AG08395 (cell line): ENCODE results near the gene TIMM22.
"Not testable (repeated sequence)": the region's sequence is repeated elsewhere in the genome, so short reads cannot be mapped to it uniquely, and the experiment has no call there.

Source experiments
- DNase-seq: peaks from one replicate; pipeline ENCODE4 v3.0.0; 2012; ENCODE audit warnings: mixed read lengths, low spot score

Gene TIMM22

DNA sequence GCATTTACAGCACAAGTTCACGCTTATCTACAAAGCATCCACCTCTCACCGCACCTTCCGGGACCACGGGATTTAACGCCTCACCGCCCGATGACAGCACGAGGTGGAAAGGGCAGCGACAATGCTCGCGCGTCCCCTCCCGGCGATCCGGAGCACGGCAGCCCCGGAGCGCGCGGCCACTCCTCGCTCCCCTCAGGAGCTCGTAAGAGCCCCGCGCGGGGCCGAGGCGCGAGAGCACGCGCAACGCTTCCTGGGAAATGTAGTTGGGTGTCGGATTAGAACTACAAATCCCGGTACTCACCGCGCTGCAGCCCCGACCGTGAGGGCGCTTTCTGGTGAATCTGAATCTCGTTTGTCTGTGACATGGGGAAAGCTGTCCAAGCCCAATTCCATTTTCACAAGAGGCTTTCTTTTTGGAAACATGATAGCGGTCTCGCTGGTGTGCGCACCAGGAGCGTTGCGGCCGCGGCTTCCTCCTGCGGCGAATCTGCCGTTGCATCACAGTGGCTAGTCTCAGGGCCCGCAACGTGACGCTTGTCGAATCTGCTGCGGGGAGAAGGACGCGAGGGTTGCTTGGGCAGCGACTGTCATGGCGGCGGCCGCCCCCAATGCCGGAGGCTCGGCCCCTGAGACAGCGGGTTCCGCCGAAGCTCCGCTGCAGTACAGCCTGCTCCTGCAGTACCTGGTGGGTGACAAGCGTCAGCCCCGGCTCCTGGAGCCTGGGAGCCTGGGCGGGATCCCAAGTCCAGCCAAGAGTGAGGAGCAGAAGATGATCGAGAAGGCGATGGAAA is at the start of gene TIMM22:
TIMM22 (plus strand) TSS at position 576 of the 791 bp plus-strand sequence; CDS start at position 590, 14 bp downstream.
- peak; percentile 96 for DNase-seq

DNA sequence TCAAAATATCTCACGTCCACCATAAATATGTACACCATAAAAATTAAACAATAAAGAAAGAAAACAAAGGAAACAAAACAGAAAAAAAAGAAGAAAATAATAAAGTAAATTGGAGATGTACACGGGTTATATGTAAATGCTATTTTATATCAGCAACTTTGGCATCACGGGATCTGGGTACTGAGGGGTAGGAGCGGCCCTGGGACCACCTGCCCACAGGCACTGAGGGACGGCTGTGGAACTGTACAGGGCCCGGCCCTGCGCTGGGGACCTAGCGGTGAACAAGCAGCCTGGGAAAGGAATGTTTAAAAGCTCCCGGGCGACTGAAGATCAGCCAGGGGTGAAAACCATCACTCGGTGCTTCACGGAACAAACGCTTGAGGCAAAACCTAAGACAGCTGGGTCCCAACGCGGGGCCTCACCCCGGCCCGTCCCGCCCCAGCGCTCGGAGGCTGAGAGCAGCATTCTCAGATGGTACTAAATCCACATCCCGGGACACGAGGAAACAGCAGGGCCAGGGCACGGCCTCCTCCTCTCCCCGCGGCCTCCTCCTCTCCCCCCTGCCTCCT is 48.6 kb upstream of the TIMM22 start:
- peak; percentile 40 for DNase-seq

DNA sequence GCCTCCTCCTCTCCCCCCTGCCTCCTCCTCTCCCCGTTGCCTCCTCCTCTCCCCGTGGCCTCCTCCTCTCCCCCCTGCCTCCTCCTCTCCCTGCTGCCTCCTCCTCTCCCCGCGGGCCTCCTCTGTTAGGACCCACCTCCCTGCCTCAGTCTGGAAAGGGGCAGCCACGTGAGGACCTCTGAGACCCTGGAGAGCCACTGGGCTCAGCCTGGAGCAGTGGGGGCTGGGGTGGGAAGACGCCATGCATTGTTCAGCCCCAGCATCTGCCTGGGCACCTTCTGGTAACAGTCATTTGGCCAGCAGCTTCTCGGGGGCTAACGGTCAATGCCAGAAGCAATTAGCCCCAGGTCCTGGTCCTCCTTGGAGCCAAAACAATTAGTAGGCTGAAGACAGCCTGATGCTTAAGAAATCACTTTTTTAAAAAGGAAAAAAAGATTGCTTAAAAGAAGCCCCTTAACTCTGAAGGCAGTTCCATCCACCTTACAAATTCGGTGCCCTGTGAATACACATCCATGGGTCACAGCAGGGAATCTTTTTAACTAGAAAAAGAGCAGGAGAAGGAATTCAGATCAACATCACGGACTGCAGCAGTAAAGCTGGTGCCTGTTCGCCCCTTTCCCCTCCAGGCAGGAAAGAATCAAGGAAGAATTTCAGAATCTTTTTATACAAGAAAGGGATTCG is 47.2 kb upstream of the TIMM22 start:
- no peak for DNase-seq

DNA sequence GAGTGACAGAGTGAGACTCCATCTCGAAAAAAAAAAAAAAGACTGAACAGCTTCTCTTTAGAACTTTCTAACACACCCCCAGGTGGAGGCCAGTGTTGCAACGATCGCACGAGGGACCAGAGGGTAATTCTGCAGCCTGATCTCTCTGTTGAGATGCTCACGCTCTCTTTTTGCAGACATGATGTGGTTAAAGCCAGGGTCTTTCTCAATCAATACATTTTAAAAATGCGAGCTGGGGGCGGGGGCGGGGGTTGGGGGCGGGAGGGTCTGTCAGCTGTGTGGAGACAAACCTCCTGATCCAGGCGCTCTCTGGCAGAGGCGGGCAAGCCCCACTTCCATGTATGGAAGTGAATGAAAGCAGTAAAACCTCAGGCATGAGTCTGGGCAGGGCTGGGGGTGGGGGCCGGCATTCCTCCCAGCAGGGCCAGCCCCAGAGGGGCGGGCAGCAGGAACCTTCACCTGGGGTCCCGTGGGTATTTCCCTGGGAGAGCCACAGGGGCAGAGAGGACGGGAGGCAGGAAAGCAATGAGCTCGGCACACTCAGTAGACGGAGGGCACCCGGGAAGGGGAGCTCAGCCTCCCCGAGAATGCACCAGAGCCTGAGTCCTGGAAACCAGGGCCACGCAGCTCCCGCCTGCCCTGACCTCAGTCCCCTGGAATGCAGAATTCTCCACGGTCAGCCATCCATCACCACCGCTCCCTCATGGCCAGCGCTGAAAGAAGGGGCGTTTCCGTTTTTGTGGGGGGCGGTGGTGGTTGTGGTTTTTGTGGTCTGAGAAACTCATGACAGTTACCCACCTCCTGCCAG is 45.4 kb upstream of the TIMM22 start:
- DNase-seq, result peak; percentile 95

DNA sequence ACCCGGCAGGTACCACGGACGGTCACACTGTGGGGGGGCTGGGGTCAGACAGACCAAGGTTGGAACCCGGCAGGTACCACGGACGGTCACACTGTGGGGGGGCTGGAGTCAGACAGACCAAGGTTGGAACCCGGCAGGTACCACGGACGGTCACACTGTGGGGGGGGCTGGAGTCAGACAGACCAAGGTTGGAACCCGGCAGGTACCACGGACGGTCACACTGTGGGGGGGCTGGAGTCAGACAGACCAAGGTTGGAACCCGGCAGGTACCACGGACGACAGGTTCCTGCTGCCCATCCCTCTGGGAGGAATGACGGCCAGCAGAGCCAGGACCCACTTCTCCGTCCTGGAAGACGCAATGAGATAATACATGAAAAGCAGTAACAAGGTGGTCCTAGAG is 44.3 kb upstream of the TIMM22 start:
- not testable (repeated sequence) for DNase-seq

DNA sequence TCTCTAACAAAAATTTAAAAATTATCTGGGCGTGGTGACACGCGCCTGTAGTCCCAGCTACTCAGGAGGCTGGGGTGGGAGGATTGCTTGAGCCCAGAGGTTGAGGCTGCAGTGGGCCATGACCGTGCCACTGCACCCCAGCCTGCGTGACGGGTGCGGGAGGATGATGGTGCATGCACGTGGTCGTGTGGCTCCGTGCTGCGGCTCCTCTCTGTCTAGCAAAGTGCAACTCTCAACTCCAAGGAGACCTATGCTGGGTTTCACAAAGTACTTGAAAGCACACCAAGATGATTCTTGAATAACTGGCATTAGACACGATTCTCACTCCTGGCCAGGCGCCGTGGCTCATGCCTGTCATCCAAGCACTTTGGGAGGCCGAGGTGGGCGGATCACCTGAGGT is 43.2 kb upstream of the TIMM22 start:
- DNase-seq, result no peak

DNA sequence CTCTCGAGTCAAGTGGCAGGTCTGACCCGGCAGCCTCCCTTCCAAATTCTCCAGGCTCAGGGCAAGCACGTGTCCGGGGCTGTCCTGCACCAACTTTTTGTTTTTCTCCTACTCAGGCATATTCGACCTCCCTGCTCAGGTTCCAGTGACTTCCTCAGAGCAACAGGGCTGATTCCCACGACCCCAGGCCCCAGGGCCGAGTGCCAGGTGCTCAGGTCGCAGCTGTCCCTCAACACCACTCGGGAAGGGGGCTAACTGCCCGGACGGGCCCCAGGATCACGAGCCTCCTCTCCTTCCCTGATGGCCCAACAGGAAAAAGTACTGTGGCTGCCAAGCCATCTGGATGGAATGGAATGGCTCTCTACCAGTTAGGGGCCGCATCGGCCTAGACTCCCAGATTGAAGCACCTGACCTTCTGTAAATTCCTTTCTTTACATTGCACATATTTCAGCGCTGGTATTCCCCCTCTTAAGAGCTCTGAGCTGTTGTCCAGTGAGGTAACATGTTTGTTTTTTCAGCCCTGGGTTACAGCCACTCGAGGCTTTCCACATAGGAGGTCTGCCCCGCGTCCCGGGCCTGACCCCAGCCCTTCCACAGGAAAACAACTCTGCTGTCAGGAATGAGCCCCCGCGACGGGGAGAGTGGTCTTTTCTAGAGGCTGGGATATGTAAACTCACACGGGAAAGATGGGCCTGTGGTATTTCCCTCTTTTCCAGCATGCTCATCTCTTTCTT is 42.3 kb upstream of the TIMM22 start:
- DNase-seq, result no peak

DNA sequence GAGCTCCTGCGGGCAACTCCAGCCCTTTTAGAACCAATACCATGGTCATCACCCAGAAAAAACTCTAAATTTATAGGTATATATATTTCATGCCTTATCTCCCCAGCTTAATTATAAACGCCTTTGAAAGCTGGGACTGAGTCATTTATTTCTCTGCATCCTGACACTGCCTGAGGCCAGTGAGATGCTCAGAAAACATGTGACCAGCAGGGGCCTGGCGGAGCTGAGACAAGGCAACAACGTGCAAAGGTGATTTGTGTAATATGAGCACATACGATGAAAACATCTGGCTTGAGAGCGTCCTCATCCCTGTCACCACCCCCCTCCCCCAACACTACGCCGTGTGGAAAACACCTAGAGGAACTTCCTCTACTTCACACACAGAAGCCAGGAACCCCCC is 40.0 kb upstream of the TIMM22 start:
- DNase-seq, result no peak

DNA sequence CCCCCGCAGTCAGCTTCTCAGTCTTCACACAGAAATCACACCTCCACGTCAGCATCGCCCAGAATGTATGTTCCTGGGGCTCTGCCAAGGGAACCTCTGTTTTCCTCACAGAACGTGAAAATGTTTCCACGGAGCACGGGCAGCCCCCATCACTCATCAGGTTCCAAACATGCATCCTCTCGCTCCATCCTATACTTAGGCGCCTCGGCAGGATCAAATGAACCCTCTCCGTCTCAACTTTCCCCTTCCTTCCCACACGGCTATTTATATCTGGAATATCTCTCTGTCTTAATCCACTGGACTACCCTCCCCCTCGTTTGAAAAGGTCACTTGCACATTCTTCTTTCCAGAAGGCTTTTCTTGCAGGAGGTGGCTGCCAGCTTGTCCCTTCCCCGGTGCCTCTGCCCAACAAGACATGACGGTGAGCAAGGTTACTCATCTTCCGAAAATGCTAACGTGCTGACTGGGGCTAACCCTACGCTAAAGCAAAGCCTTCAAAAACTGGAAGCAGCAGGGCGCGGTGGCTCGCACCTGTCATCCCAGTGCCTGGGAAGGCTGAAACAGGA is 39.0 kb upstream of the TIMM22 start:
- no peak for DNase-seq

DNA sequence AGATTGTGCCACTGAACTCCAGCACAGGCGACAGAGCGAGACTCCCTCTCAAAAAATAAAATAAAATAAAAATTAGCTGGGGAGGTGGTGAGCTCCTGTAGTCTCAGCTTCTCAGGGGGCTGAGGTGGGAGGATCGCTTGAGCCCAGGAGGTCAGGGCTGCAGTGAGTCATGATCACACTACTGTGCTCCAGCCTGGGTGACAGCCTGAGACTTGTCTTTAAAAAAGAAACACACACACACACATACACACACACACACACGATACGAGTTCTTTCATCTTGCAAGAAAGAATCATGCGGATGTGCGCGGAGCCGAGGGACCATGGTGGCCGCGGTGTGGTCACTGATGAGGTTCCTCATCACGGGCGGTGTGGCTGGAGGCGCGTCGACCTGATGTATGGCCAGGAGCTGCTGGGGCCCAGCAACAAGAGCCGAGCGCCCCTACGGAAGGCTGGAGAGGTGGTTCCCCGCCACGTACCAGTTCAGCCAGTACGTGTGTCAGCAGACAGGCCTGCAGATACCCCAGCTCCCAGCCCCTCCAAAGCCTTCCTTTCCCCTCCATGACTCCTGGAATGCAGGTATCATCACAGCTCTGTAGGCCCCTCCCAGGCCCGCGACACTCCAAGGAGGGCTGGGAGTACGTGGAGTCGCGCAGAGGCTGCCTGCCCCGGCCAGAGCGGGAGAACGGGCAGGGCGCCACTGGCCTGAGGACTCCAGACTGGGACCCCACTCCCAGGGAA is 38.0 kb upstream of the TIMM22 start:
- DNase-seq, result no peak

DNA sequence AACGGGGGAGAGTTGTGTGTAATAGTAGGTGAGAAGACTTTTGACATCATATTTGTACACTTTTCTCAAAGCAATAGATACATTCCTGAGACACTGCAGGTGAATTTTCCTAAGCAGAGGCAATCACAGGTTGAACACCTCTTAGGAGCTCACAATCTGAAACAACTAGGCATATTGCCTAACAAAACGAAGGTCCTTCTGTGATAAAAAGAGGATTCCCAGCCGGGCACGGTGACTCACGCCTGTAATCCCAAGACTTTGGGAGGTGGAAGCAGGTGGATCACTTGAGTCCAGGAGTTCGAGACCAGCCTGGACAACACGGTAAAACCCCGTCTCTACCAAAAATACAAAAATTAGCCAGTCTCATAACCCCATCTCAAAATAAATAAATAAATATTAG is 34.8 kb upstream of the TIMM22 start:
- DNase-seq, result no peak

DNA sequence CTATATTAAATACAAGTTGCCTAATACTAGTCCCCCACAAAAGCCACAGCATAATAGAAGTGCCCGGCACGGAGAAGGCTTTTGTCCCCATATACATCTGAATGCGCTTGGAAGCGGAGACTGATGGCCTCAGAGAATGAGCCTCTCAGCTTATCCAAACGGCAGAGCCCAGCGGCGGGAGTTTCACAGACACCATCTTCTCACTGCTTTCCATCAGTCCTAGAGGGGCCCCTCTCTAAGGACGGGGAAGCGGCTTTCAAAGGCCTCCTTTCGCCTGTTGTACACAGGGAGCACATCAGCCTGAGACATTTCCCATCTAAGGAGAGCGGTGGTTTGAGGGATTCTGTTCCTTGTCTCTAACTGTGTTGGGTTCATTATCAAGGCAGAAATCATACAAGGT is 34.3 kb upstream of the TIMM22 start:
- no peak for DNase-seq

DNA sequence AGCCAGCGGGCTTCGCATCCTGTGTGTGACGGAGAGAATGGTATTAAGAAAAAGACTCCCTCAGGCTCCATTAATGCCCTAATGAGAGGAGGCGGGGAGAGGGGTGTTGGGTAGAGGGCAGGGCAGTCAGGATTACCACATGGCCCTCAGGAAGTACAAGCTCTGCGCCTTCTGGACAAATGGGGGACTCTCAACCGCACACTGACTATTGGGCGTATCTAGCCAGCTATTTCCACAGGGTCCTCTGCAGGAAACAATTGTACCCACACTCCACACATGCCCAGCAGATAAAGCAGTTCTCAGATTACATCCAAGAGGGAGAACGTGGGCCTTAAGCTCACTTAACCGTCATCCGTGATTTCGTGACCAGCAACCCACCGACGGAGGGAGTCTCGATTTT is 32.1 kb upstream of the TIMM22 start:
- DNase-seq, result no peak

DNA sequence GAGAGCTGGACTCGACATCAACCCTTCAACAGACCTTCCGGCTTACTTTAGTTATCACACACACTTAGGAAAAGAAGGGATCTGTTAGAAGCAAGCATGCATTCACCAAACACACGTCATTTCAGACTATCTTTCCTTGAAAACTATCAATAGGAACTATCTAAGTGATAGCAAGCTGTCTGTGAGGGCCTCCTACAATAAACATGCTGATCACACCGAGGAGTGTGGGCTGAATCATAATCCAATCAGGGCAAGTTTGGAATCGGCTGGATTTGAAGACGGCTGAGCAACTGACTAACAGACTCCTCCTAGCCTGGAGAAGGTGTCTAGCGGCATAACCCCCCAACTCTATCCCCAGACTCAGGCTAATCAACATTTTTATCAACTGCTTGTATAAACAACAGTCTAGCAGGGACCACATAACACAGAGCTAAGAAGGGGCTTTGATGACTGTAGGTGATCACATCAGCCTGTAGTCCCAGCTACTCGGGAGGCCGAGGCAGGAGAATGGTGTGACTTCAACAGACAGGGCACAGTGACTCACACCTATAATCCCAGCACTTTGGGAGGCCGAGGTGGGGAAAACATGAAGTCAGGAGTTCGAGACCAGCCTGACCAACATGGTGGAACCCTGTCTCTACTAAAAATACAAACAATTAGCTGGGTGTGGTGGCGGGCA is 31.5 kb upstream of the TIMM22 start:
- no peak for DNase-seq

DNA sequence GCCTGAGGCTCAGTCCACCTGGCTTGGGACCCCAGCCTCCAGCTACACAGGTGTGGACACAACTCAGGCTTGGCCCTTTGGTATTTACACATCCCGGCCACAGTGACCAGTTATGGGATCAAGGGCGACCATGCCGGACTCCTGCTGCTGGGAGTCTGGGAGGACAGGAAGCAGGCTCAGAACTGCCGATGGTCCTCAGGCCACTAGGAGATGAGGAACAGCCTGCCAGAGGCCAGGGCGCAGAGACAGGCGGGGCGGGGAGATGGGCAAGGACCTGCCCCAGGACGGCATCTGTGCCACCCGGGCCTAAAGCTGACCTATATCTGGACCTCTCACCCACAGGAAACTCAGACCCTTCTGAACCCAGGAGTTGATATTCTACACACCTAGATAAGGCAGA is 29.8 kb upstream of the TIMM22 start:
- DNase-seq, result no peak

DNA sequence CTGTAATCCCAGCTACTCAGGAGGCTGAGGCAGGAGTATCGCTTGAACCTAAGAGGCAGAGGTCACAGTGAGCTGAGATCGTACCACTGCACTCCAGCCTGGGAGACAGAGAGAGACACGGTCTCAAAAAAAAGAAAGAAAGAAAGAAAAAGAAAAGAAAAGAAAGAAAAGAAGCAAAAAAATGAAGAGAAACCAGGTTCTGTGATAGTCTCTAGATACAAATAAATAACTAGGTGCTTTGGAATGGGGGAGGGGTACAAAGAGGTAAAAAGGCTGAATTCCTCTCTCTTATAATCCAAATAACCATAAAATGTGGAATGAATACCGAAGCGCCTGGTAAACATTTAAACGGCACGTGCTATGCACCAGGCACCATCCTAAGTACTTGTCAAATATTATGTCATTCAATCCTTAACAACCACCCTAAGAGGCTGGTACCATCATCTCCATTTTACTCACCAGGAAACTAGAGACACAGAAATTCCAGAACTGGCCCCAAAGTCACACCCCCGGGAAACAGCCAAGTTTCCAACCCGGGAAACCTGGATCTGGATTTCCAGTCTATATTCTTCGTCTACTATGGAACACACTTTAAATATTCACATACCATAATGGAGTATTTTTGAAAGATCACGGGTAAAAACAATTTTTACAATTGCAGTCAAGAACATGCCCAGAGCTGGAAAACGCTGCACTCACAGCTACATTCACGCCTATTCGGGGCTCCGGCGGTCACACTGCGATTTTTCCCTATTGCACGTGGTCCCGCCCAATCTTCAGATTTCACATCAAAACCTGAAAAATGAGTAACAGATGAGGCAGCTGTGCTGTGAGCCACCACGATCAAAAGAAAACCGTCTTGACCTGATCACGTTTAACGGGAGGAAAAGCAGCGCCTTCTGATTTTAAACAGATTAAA is 27.9 kb upstream of the TIMM22 start:
- DNase-seq, result peak; percentile 57

DNA sequence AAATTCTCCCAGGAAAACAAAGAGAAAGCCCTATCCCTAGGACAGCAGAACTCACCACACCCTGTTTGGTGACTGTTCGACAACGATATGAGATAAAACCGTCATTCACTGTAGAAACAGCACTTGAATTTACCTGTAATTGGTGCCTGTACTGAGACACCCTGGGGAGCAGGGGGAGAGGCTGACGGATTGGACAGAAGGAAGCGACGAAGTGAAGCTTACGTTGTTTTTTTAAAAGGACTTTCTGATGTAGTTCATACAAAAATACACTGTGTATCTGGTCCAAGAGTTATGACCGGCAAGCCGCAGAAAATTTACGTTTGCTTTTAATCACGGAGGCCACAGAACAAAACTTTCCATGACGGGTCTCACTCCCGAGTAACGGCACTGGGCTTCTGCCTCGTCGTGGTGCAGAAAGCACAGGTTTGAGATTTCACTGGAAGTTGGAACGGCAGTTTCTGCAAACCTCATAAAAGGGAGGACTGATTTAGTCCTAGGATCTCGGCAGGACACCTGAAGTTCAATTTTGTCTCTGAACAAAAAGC is 27.0 kb upstream of the TIMM22 start:
- DNase-seq, result peak; percentile 30

DNA sequence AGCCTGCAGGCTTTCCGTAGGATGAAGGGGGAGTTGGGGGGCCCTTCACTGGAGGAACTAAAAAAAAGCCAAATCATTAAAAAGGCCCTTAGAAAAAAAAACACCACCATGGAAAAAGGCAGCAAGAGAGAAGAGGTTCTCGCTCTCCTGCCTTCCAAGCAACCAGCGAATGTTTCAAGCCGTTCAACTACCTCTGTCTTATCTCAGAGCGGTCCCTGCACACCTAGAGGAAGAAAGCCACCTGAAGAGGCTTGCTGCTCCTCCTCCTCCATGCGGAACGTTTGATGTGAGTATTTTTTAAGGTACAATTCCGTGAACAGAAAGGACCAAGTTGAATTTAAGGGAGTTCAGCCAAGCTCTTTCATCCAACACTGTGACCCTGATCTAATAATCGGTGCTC is 26.6 kb upstream of the TIMM22 start:
- no peak for DNase-seq

DNA sequence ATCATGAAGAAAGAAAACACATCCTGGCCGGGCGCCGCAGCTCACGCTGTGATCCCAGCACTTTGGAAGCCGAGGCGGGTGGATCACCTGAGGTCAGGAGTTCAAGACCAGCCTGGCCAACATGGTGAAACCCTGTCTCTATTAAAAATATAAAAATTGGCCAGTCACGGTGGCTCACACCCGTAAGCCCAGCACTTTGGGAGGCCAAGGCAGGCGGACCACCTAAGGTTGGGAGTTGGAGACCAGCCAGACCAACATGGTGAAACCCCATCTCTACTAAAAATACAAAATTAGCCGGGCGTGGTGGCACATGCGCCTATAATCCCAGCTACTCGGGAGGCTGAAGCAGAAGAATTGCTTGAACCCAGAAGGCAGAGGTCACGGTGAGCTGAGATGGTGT is 25.1 kb upstream of the TIMM22 start:
- not testable (repeated sequence) for DNase-seq
